AG09309 (cell line): ENCODE results near the gene LRRTM1.
A peak's percentile ranks its signal among the peaks of the same experiment; 100 is the strongest.

ENCODE experiments used
- DNase-seq: peaks from one replicate; pipeline ENCODE4 v3.0.0-alpha.2; 2010; ENCODE audit warnings: low read depth
- H3K4me3 ChIP-seq: 2 replicates; pipeline ENCODE4 v1.5.1; 2011; ENCODE audit warnings: mild to moderate bottlenecking, low read depth, low read length, moderate library complexity; ENCODE audit not compliant: control insufficient read depth
- TF ChIP-seq, protein P1 (sequence below): IDR thresholded peaks from 2 replicates; pipeline ENCODE4 v1.5.1; 2011; ENCODE audit warnings: mild to moderate bottlenecking, low read depth, low read length, inconsistent platforms; ENCODE audit not compliant: insufficient read depth, control insufficient read depth; ENCODE audit errors: missing control alignments

LRRTM1 gene

DNA sequence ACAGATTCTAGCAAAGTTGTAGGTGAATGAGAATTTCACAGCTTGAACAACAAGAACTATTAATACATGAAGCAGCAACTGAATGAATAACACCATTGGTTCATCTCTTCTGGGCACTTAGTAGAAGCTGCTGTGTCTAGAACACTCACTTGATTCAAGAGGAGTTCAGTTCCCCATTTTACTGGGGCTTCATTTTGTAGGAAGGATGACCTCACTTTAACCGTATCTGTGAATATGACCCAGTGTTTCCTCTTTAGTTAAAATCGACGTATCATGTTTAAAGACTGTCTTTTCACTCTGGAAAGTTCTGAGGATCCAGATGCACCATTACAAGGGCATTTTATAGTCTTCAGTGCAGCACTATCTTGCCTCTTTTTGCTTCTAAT, 47.8 kb downstream of the LRRTM1 start:
- TF ChIP-seq, protein P1, sequence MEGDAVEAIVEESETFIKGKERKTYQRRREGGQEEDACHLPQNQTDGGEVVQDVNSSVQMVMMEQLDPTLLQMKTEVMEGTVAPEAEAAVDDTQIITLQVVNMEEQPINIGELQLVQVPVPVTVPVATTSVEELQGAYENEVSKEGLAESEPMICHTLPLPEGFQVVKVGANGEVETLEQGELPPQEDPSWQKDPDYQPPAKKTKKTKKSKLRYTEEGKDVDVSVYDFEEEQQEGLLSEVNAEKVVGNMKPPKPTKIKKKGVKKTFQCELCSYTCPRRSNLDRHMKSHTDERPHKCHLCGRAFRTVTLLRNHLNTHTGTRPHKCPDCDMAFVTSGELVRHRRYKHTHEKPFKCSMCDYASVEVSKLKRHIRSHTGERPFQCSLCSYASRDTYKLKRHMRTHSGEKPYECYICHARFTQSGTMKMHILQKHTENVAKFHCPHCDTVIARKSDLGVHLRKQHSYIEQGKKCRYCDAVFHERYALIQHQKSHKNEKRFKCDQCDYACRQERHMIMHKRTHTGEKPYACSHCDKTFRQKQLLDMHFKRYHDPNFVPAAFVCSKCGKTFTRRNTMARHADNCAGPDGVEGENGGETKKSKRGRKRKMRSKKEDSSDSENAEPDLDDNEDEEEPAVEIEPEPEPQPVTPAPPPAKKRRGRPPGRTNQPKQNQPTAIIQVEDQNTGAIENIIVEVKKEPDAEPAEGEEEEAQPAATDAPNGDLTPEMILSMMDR, result no peak
- H3K4me3 ChIP-seq, result no peak overlapping the region
- no peak for DNase-seq

DNA sequence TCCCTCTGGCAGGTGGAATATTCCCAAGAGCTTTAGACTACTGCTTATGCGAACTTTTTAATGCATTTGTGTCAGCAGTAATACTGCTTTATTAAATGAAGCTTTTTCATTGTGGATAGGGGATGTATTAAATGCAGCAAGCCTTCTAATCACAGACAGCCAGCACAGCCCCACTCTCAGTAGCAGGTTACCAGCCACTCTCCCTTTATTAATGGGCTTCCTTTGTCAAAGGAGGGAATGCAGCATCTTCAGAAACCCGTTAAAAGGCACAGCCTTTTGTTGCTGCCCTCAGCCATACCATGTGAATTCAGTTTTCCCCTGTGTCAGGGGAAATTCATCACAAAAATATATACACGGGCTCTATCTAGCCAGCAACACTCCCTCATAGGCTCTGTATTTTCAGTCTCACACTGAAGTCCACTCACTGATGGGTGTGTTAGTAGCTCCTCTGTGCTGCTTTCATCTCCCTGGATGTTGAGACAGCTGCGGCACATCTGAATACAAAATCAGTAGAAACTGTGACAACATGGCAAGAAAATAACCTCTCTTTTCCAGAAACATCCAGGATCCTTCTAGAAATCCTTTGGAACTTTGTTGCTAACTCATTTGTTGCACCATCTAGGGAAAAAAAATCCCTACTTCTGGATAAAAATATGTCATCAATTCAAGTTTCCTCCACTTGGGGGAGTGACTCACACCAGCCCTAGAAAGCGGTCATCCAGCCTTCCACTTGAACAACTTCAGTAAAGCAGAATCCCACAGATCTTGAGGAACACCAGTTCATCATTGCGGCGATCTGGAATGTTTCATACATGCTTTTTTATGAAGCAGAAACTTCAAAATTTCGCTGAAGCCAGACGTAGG, 48.4 kb downstream of the LRRTM1 start:
- TF ChIP-seq, protein P1, result peak; percentile 21
- DNase-seq, result no peak
- H3K4me3 ChIP-seq, result no peak overlapping the region

DNA sequence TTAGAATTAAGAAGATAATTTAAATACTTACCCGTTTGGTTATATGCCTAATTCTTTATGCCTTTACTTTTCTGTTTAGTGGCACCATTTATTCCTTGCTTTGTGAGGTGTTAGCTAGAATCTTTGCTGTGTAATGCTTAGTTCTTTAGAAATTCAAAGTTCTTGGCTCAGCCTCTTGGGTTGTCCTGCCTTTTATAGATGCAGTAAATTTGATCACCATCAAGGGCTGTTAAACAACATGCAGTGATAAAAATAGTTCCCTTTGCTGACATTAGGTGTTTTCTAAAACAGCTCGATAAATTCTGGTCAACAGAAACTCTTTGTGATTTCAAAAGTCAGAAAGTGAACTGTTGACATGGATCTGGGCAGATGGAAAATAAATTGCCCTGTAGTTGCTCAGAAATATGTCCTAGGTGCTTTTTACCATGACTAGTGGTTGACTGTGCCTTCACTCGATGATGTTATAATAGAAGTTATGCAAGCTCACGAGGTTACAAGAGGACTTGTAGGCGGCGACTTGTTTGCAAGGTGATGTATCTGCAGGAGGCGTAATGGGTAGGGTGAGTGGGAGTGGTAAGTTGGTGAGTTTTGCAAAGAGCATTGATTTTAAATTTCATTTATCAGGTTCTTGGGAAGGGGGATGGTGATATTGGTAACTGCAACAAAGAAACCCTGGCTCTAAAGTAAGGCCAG, 52.1 kb downstream of the LRRTM1 start:
- no peak for DNase-seq
- no peak overlapping the region for H3K4me3 ChIP-seq
- TF ChIP-seq, protein P1, result no peak
